HG03135 (cell line): Measurements from ENCODE around the gene DMRTB1.

ENCODE experiments used
- ATAC-seq: cut with Tn5 transposase; IDR thresholded peaks from one replicate; pipeline ENCODE4 v1.9.1; 2021; ENCODE audit warnings: mild to moderate bottlenecking, moderate library complexity; ENCODE audit not compliant: unreplicated experiment

DMRTB1 gene

GRCh38 chr1:53484705-53485477 lies 25.7 kb downstream of the DMRTB1 start:
- ATAC-seq = no peak

GRCh38 chr1:53485478-53486394 lies 26.5 kb downstream of the DMRTB1 start:
- no peak for ATAC-seq

- ATAC-seq = no peak
Observed at GRCh38 chr1:53486395-53487026, 27.3 kb downstream of the DMRTB1 start.

- no peak for ATAC-seq
Observed at GRCh38 chr1:53490351-53490750, 31.2 kb downstream of the DMRTB1 start.

GRCh38 chr1:53495633-53496345 lies 36.6 kb downstream of the DMRTB1 start:
- ATAC-seq = no peak

- ATAC-seq = no peak
Observed at GRCh38 chr1:53498555-53499131, 39.4 kb downstream of the DMRTB1 start.

- no peak for ATAC-seq
Observed at GRCh38 chr1:53499257-53500203, 40.3 kb downstream of the DMRTB1 start.

- no peak for ATAC-seq
Observed at GRCh38 chr1:53500204-53501064, 41.2 kb downstream of the DMRTB1 start.

- ATAC-seq = no peak
Observed at GRCh38 chr1:53501065-53502005, 42.1 kb downstream of the DMRTB1 start.

- ATAC-seq = no peak
Observed at GRCh38 chr1:53502641-53503432, 43.6 kb downstream of the DMRTB1 start.

- no peak for ATAC-seq
Observed at GRCh38 chr1:53503433-53504217, 44.4 kb downstream of the DMRTB1 start.

- no peak for ATAC-seq
Observed at GRCh38 chr1:53504901-53505300, 45.7 kb downstream of the DMRTB1 start.

- no peak for ATAC-seq
Observed at GRCh38 chr1:53505401-53505800, 46.2 kb downstream of the DMRTB1 start.

GRCh38 chr1:53505891-53506290 lies 46.7 kb downstream of the DMRTB1 start:
- no peak for ATAC-seq

GRCh38 chr1:53506355-53507050 lies 47.3 kb downstream of the DMRTB1 start:
- no peak for ATAC-seq
